Measurements from ENCODE around the gene GPC4. TPM values are rescaled to one million over a fixed set of nuclear protein-coding genes. Genes with fewer than 3 reads are reported as not detected.

Gene GPC4
- total and polyA plus RNA-seq, 9 of the 15 experiments (the other 6 are each of a cell fraction or from before 2014, with no cell fraction given): 0.11 TPM; not detected in 8

DNA sequence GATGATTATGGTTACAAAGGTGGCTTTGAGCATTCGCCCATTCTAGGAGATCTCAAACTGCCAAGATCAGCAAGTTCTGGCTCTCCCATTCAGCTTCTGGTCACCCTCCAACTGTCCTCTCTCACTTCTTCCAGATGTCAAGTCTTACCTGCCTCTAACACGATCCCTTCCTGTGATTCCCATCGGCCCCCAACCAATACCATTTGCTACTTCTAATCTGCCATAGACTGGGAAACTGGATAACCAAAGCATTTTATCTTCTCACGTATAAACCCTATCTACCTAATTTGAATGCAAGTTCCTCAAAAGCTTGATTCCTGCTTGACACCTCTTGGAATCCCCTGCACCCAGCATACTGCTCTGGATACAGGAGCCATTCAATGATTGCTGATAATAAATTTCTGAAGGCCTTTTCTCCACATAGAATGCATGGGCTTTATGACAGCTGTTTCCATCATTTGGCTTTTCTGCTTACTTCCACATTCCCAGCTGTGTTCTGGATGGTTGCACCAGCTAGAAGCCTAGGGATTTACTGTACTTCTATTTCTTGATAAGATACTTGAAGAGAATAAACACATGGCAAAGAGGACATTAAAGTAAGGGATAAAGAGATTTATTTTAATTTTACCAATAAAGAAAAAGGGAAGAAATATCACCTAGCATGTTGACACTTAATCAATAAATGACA lies 9.6 kb downstream of the GPC4 start:
- no peaks in the 10 kb centered on the region for H3K9me1 ChIP-seq (ENCODE audit: control insufficient read depth, insufficient read depth, low read length)
- no peaks in the 10 kb centered on the region for H3K9me3 ChIP-seq (replicated peaks; ENCODE audit: control insufficient read depth, insufficient read depth, low read depth, low read length)
- H4K20me1 ChIP-seq (replicated peaks; ENCODE audit: control insufficient read depth, insufficient read depth, low read length): no peaks in the 10 kb centered on the region
- no peak overlapping the region for H2AFZ ChIP-seq (ENCODE audit: low read depth, low read length)
- FAIRE-seq (no peak), DNase-seq (ENCODE audit: extremely low read depth in 1 of 4, low spot score in 3 of 4) (no peak), ATAC-seq (no peak)
- H3K9ac ChIP-seq (ENCODE audit: insufficient read depth in 1 of 2, low read depth in 2 of 2, low read length in 2 of 2): no peak overlapping the region
- 2% methylated on average over 4 of the region's 4 CpGs for WGBS (ENCODE audit: insufficient coverage, low coverage, missing lambda C conversion rate)
- ChIA-PET CTCF (ENCODE audit: low intra/inter-chr PET ratio) (no interaction called here), POLR2A (no interaction called here)
- no peak overlapping the region for H3K4me2 ChIP-seq (ENCODE audit: insufficient read depth, low read length)
- no peak for TF ChIP-seq ZNF124 (CRISPR knock-in tag; IDR thresholded peaks at IDR 0.05)
- no TSS peak for BruUV-seq (replicated peaks)
- H3K79me2 ChIP-seq (ENCODE audit: control insufficient read depth, insufficient read depth, low read length): no peaks in the 10 kb centered on the region
- intact Hi-C loops (cut with micrococcal nuclease): no loop called here
- H3K4me1 ChIP-seq (replicated peaks in 1 of 2; ENCODE audit: control insufficient read depth in 2 of 2, insufficient read depth in 2 of 2, low read length in 2 of 2): no peaks in the 10 kb centered on the region; a peak in 1 of 5 replicates
- no peak overlapping the region for H3K27ac ChIP-seq (ENCODE audit: extremely low read depth, low read depth, low read length)
- in situ Hi-C loops (cut with MboI): no loop called here
- no peaks in the 10 kb centered on the region for H3K27me3 ChIP-seq (ENCODE audit: control insufficient read depth in 2 of 2, insufficient read depth in 2 of 2, low read length in 2 of 2)
- no peaks in the 10 kb centered on the region for H3K36me3 ChIP-seq (ENCODE audit: control insufficient read depth, insufficient read depth, low read length)
- no peak overlapping the region for H3K4me3 ChIP-seq

DNA sequence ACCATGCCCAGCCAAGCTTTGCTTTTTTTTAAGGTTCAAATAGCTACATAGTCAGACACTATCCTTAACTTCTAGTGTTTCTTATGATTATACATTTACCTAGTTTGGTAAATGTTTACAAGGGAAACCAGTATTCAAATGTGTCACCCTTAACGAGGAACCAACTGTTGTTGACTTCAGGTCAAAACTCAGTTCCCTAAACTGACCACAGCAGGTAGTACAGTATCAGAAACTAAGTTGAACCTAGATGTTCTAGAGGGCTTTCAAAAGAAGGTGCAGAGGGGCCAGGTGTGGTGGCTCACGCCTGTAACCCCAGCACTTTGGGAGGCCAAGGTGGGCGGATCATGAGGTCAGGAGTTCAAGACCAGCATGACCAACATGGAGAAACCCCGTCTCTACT lies 11.3 kb downstream of the GPC4 start:
- ChIA-PET CTCF (ENCODE audit: low intra/inter-chr PET ratio) (no interaction called here), POLR2A (no interaction called here)
- 11% methylated on average over 3 of the region's 4 CpGs for whole genome bisulfite sequencing (ENCODE audit: insufficient coverage, low coverage, missing lambda C conversion rate)
- Histone ChIP-seq H2AFZ (ENCODE audit: low read depth, low read length) (no peak overlapping the region), H3K4me3 (no peak overlapping the region), H3K4me1 (replicated peaks in 1 of 2; ENCODE audit: control insufficient read depth in 2 of 2, insufficient read depth in 2 of 2, low read length in 2 of 2) (no peaks in the 10 kb centered on the region), H3K4me2 (ENCODE audit: insufficient read depth, low read length) (no peak overlapping the region), H3K27ac (ENCODE audit: extremely low read depth, low read depth, low read length) (no peak overlapping the region), H4K20me1 (replicated peaks; ENCODE audit: control insufficient read depth, insufficient read depth, low read length) (no peaks in the 10 kb centered on the region), H3K79me2 (ENCODE audit: control insufficient read depth, insufficient read depth, low read length) (no peaks in the 10 kb centered on the region), H3K36me3 (ENCODE audit: control insufficient read depth, insufficient read depth, low read length) (no peaks in the 10 kb centered on the region), H3K27me3 (ENCODE audit: control insufficient read depth in 2 of 2, insufficient read depth in 2 of 2, low read length in 2 of 2) (no peaks in the 10 kb centered on the region), H3K9me1 (ENCODE audit: control insufficient read depth, insufficient read depth, low read length) (no peaks in the 10 kb centered on the region), H3K9me3 (replicated peaks; ENCODE audit: control insufficient read depth, insufficient read depth, low read depth, low read length) (no peaks in the 10 kb centered on the region), H3K9ac (ENCODE audit: insufficient read depth in 1 of 2, low read depth in 2 of 2, low read length in 2 of 2) (no peak overlapping the region)
- no peak for DNase-seq (ENCODE audit: extremely low read depth in 1 of 4, low spot score in 3 of 4)
- BruUV-seq (replicated peaks): no TSS peak
- no peak for ATAC-seq
- in situ Hi-C loops (cut with MboI): no loop called here
- intact Hi-C loops (cut with micrococcal nuclease): no loop called here
- FAIRE-seq: no peak
- TF ChIP-seq MECOM (CRISPR knock-in tag; IDR thresholded peaks at IDR 0.05): no peak
- no peak for TF ChIP-seq FOSL1 (tag; conservative IDR thresholded peaks at IDR 0.05)
- TF ChIP-seq, protein P1, sequence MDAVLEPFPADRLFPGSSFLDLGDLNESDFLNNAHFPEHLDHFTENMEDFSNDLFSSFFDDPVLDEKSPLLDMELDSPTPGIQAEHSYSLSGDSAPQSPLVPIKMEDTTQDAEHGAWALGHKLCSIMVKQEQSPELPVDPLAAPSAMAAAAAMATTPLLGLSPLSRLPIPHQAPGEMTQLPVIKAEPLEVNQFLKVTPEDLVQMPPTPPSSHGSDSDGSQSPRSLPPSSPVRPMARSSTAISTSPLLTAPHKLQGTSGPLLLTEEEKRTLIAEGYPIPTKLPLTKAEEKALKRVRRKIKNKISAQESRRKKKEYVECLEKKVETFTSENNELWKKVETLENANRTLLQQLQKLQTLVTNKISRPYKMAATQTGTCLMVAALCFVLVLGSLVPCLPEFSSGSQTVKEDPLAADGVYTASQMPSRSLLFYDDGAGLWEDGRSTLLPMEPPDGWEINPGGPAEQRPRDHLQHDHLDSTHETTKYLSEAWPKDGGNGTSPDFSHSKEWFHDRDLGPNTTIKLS (IDR thresholded peaks at IDR 0.05; ENCODE audit: borderline replicate concordance, low read depth): no peak
- TF ChIP-seq SMARCB1 (IDR thresholded peaks at IDR 0.05; ENCODE audit: insufficient read length, low read depth): no peak
- no peak for TF ChIP-seq ZNF644 (tag; IDR thresholded peaks at IDR 0.05; ENCODE audit: low read depth)
- TF ChIP-seq, protein P2, sequence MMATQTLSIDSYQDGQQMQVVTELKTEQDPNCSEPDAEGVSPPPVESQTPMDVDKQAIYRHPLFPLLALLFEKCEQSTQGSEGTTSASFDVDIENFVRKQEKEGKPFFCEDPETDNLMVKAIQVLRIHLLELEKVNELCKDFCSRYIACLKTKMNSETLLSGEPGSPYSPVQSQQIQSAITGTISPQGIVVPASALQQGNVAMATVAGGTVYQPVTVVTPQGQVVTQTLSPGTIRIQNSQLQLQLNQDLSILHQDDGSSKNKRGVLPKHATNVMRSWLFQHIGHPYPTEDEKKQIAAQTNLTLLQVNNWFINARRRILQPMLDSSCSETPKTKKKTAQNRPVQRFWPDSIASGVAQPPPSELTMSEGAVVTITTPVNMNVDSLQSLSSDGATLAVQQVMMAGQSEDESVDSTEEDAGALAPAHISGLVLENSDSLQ (IDR thresholded peaks at IDR 0.05): no peak
- TF ChIP-seq TBL1XR1 (IDR thresholded peaks at IDR 0.05; ENCODE audit: low read length in 2 of 2): no peak
- TF ChIP-seq, protein P3, sequence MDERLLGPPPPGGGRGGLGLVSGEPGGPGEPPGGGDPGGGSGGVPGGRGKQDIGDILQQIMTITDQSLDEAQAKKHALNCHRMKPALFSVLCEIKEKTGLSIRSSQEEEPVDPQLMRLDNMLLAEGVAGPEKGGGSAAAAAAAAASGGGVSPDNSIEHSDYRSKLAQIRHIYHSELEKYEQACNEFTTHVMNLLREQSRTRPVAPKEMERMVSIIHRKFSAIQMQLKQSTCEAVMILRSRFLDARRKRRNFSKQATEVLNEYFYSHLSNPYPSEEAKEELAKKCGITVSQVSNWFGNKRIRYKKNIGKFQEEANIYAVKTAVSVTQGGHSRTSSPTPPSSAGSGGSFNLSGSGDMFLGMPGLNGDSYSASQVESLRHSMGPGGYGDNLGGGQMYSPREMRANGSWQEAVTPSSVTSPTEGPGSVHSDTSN (CRISPR knock-in tag; IDR thresholded peaks at IDR 0.05; ENCODE audit: low read depth): no peak
- TF ChIP-seq, protein P3 (tag; conservative IDR thresholded peaks at IDR 0.05; ENCODE audit: low read depth): no peak

Measured in K562 (cell line).